Spinal cord (tissue), 10 donors: ENCODE measurements around the gene AMN. TPM values are rescaled to one million over a fixed set of nuclear protein-coding genes. Genes with fewer than 3 reads are reported as not detected.

Experiments used
- DNase-seq, 6 donors: peaks; one replicate each; pipeline versions ENCODE4 v3.0.0 to v3.0.0-alpha.2; 2013 to 2015; ENCODE audit warnings: low spot score in 6 of 6, low read depth in 4 of 6
- H3K27ac ChIP-seq: one replicate; pipeline ENCODE4 v1.5.1; 2013; ENCODE audit warnings: low read depth, low read length, control low read depth
- H3K27me3 ChIP-seq: one replicate; pipeline ENCODE4 v1.6.1; 2013; ENCODE audit warnings: low read length; ENCODE audit not compliant: control insufficient read depth, insufficient read depth
- H3K36me3 ChIP-seq: one replicate; pipeline ENCODE4 v1.6.1; 2013; ENCODE audit warnings: low read length; ENCODE audit not compliant: control insufficient read depth, insufficient read depth
- H3K4me1 ChIP-seq: one replicate; pipeline ENCODE4 v1.6.1; 2013; ENCODE audit warnings: low read length; ENCODE audit not compliant: control insufficient read depth, insufficient read depth
- H3K4me3 ChIP-seq: one replicate; pipeline ENCODE4 v1.5.1; 2013; ENCODE audit warnings: low read depth, low read length, control low read depth
- H3K9me3 ChIP-seq: one replicate; pipeline ENCODE4 v1.6.1; 2013; ENCODE audit warnings: low read length; ENCODE audit not compliant: control insufficient read depth, insufficient read depth
- WGBS: methylation state at CpG from one replicate; pipeline ENCODE4 v1.1.5; 2013; ENCODE audit warnings: missing lambda C conversion rate; ENCODE audit not compliant: insufficient coverage; 5-methylcytosine and 5-hydroxymethylcytosine counted together
- polyA plus RNA-seq, 2 donors: library from polyadenylated mRNA; unstranded; fragments of 120-200 nt; gene quantifications; one replicate each; pipeline ENCODE4 v1.2.1, GENCODE V29; 2013; ENCODE audit not compliant: insufficient read length in 2 of 2
- total RNA-seq, 2 donors: library from RNA; depleted of rRNA in 1 of 2; stranded (reverse); fragments of 120-200 nt in 1 of 2; fragments of >200 nt in 1 of 2; gene quantifications; one replicate each; pipeline versions ENCODE4 v1.2.3 to v1.2.4, GENCODE V29; 2013 to 2014
- donor health status: healthy.

Gene AMN
- total and polyA plus RNA-seq, 4 donors = 0.20 to 4.0 (median 1.5) TPM

DNA sequence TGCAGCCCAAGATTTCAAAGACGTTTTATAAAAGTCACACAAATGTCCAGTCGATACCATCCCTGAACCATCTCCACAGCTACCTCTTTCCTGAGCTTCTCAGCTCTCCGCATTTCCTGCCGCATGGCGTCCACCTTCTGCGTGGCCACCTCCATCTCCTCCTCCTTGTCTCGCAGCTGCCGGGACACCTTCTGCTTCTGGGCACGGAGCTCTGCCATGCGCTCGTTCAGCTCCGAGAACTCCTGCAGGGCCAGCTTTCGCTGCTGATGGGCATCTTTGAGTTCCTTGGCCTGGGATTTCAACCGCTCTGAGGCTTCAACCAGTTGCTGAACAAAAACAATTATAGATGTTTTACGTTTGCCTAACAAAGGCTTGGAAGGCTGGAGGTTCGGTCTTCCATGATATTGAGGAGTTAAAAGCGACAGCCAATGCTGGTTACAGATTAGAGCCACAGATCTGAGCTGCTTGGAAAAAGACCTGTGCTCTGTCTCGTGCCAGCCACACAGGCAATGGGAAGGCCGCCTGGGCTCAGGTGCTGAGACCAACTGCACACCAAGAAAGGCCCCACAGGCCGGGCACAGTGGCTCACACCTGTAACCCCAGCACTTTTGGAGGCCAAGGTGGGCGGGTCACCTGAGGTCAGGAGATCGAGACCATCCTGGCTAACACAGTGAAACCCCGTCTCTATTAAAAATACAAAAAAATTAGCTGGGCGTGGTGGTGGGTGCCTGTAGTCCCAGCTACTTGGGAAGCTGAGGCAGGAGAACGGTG lies 49.6 kb downstream of the AMN start:
- Histone ChIP-seq H3K4me1 (peaks cover 9% of the 10 kb centered on the region), H3K4me3 (no peak overlapping the region), H3K9me3 (no peaks in the 10 kb centered on the region), H3K36me3 (peaks cover 82% of the 10 kb centered on the region), H3K27ac (no peak overlapping the region), H3K27me3 (no peaks in the 10 kb centered on the region)
- DNase-seq = no peak
- WGBS = 89% methylated on average over 19 of the region's 25 CpGs

DNA sequence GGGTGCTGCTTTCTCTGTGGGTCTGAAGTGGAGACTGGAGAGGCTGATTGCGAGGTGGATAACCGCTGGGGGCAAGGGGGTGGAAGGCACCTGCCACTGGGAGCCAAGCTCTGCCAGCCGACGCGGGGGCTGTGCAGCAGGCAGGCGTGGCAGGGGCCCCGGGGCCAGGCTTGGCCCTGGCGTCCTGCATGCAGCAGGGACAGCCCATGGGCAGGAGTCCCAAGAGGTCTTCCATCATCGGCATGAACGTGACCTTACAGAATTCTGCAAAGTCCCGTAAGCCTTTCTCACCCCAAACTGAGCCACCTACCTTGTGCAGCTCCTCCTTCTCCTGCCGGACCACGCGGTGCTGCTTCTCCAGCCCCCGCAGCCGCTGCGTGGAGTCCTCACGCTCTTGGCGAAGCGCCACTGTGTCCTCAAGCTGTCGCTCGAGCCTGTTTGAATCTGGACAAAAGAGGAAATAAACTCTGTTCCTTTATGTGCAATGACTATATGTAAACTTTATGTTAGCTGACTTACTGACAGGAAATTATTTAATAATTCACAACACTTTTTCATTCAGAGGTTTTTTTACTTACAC lies 51.3 kb downstream of the AMN start:
- Histone ChIP-seq H3K36me3 (peaks cover 82% of the 10 kb centered on the region), H3K9me3 (no peaks in the 10 kb centered on the region), H3K27me3 (no peaks in the 10 kb centered on the region), H3K4me1 (peaks cover 7% of the 10 kb centered on the region), H3K4me3 (no peak overlapping the region), H3K27ac (no peak overlapping the region)
- DNase-seq = no peak
- WGBS = 83% methylated on average over 15 of the region's 22 CpGs

DNA sequence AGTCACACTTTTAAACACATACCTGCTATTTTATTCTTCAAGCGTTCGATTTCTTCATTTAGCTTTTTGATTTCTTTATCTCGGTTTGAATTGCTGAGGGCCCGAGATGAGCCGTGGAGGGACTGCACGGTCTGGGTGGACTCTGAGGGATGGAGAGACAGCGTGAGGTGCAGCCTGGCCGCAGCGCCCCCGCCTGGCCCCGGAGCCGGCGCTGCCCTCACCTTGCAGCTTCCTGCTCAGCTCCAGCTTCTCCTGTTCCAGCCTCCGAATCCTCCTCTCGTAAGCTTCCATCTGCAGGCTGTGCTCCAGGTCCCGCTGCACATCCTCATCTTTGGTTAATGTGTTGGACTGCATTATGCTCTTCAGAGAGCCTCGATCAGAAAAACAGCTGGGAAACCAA lies 53.2 kb downstream of the AMN start:
- H3K9me3 ChIP-seq = no peaks in the 10 kb centered on the region
- H3K4me1 ChIP-seq = no peaks in the 10 kb centered on the region
- H3K27ac ChIP-seq = no peak overlapping the region
- 90% methylated on average over 11 of the region's 17 CpGs for WGBS
- no peak overlapping the region for H3K4me3 ChIP-seq
- H3K27me3 ChIP-seq = no peaks in the 10 kb centered on the region
- H3K36me3 ChIP-seq = peaks cover 82% of the 10 kb centered on the region
- DNase-seq = no peak

DNA sequence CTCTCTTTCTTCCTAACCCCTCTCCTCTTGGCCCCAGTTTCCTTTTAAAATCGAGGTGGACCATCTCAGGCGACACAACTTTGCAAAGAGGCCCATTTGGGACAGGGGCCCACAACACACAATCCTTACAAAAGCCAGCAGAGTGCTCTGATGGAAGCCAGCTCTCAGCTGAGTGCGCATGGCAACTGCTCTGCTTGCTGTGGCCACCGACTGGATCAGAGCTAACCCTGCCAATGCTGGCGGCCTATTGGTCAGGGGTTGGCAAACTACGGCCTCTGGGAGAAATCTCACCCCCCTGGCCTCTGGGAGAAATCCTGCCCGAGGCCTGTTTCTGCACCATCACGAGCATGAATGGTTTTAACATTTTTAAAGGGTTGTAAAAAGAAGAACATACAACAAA lies 55.0 kb downstream of the AMN start:
- Histone ChIP-seq H3K27me3 (no peaks in the 10 kb centered on the region), H3K36me3 (peaks cover 82% of the 10 kb centered on the region), H3K9me3 (no peaks in the 10 kb centered on the region), H3K27ac (no peak overlapping the region), H3K4me1 (no peaks in the 10 kb centered on the region), H3K4me3 (no peak overlapping the region)
- no peak for DNase-seq
- WGBS = 69% methylated on average over 5 of the region's 8 CpGs

DNA sequence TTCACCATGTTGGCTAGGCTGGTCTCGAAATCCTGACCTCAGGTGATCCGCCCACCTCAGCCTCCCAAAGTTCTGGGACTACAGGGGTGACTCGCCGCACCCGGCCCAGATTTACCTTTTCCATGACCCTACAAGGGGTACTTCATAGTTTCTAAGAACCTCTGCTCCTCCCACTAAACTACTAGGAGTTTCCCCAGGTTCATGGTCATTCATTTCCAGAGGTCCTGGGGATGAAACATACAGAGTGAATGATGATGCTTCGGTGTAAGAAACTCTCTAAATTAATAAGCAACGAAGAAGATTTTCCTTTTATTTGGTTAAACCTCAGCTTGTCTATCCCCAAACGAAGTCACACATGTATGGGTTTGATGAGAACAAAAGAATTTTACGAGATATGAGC lies 56.9 kb downstream of the AMN start:
- no peaks in the 10 kb centered on the region for H3K9me3 ChIP-seq
- H3K36me3 ChIP-seq = peaks cover 83% of the 10 kb centered on the region
- H3K4me3 ChIP-seq = no peak overlapping the region
- H3K27ac ChIP-seq = no peak overlapping the region
- DNase-seq = no peak
- WGBS = no CpG with 5 or more reads among the region's 9 CpGs
- H3K4me1 ChIP-seq = no peaks in the 10 kb centered on the region
- no peaks in the 10 kb centered on the region for H3K27me3 ChIP-seq

DNA sequence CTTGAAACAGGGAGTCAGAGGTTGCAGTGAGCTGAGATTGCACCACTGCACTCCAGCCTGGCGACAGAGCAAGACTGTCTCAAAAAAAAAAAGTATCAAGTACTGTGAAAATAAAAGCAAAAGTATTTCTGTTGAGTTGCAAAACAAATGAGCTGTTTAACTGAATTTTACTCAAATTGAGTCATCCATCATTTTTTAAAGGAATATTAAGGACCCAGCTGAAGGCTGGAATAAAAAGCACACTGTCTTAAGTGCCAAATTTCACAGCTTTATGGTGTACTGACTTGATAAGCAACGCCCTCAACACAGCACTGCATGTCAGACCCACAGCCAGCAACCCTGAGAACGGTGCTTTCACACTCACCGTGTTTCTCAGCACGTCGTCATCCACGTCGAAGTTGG lies 57.9 kb downstream of the AMN start:
- DNase-seq = no peak
- H3K36me3 ChIP-seq = peaks cover 81% of the 10 kb centered on the region
- no peaks in the 10 kb centered on the region for H3K9me3 ChIP-seq
- H3K27me3 ChIP-seq = no peaks in the 10 kb centered on the region
- WGBS = 98% methylated on average over 7 of the region's 8 CpGs
- H3K27ac ChIP-seq = no peak overlapping the region
- no peak overlapping the region for H3K4me3 ChIP-seq
- no peaks in the 10 kb centered on the region for H3K4me1 ChIP-seq

Other genes with a start within 250 kb of the AMN start
- 10 to 100 TPM; 19.8 to 39.4 TPM for gene TRAF3, start 145.2 kb upstream of the AMN start, total RNA-seq
- 10 to 100 TPM; 44.5 to 46.3 TPM for gene TRAF3, start 145.2 kb upstream of the AMN start, polyA plus RNA-seq
- 10 to 100 TPM; 69.0 to 81.7 TPM for gene CDC42BPB, start 134.9 kb downstream of the AMN start, total RNA-seq
- 100 to 1,000 TPM; 111 to 115 TPM for gene CDC42BPB, start 134.9 kb downstream of the AMN start, polyA plus RNA-seq
- gene LBHD2, start 161.5 kb downstream of the AMN start, total RNA-seq = 1 to 10 TPM in 1 of 2 donors, not detected in 1; 1.2 TPM
- gene LBHD2, start 161.5 kb downstream of the AMN start, polyA plus RNA-seq = 1 to 10 TPM in 1 of 2 donors, under 1 TPM in 1; 0.44 to 2.1 TPM
- gene EXOC3L4, start 172.1 kb downstream of the AMN start, total RNA-seq = under 1 TPM in 1 of 2 donors, not detected in 1; 0.50 TPM
- gene EXOC3L4, start 172.1 kb downstream of the AMN start, polyA plus RNA-seq = under 1 TPM; 0.45 to 0.52 TPM
- gene TNFAIP2, start 200.8 kb downstream of the AMN start, total RNA-seq = 10 to 100 TPM; 11.5 to 13.9 TPM
- 10 to 100 TPM in 1 of 2 donors, 1 to 10 TPM in 1; 9.4 to 18.4 TPM for gene TNFAIP2, start 200.8 kb downstream of the AMN start, polyA plus RNA-seq